HG03025 (cell line): ENCODE results near the gene SPHK2.
A peak's percentile ranks its signal among the peaks of the same experiment; 100 is the strongest.
"Not testable (repeated sequence)": the region's sequence is repeated elsewhere in the genome, so short reads cannot be mapped to it uniquely, and the experiment has no call there.

ENCODE experiments used
- ATAC-seq: cut with Tn5 transposase; IDR thresholded peaks from one replicate; pipeline ENCODE4 v1.9.1; 2021; ENCODE audit warnings: mild to moderate bottlenecking, moderate library complexity; ENCODE audit not compliant: unreplicated experiment, low FRiP score

SPHK2 gene

DNA sequence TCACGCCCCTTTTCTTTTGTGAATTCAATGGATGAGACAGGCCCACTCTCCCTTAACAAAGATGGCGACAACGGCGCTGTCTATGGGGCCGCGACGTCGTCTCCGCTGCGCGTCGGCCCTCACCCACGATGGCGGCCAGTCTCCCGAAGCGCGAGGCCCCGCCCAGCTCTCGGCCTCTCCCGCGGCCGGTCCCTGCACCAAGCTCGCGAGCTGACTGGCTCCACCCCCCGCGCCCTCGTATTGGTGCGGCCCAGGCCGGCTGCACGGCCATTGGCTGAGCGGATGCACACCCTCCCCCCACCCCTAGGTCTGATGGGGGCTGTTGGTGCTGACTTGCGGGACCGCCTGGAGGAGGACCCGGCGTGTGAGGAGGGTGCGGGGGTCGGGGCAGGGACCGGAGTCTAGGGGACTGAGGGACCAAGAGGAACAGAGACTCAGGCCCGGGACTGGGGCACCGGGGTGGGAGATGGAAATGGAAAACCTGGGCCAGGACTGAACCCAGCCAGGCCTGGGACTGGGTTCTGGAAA is 4.8 kb downstream of the SPHK2 start:
- ATAC-seq: peak; percentile 44

DNA sequence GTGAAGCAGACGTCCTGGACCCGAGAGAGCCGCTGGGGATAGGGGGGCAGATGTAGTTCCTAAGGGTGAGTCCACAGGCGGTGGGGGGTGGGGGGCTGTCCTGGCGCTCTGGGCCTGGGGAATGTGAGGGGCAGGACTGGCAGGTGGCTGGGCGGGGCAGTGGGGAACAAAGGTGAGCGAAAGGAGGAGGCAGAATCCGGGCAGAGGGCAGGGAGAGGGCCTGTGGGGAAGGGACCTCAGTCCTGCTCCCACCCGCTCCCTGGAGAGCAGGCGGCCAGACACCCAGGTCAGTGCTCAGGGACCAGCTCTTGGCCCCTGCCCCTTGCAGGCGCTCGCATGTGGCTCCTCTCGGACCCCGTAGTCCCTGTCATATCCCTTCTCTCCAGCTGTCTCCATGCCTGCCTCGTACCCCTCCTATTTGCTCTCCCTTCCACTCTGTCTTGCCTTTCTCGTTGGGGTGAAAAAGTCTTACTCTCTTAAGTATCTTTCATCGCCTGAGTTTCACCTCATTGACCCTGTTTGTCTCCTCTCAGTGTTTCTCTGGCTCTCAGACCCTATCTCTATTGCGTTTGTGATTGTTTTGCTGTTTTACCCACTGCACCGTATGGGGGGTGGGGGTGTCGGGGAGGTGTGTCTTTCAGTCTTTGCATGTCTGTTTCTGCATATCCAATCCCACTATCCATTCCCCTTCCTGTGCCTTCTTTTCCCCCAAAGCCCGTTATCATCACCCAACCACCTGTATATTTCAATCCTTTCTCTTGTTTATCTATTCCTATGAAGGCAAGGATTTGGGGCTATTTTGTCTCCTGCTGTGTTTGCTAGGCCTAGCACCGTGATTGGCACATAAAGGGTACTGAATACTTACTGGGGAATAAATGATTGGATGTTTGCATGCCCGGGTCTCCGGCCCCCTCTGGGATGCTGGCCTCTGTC is 5.8 kb downstream of the SPHK2 start:
- ATAC-seq: no peak

DNA sequence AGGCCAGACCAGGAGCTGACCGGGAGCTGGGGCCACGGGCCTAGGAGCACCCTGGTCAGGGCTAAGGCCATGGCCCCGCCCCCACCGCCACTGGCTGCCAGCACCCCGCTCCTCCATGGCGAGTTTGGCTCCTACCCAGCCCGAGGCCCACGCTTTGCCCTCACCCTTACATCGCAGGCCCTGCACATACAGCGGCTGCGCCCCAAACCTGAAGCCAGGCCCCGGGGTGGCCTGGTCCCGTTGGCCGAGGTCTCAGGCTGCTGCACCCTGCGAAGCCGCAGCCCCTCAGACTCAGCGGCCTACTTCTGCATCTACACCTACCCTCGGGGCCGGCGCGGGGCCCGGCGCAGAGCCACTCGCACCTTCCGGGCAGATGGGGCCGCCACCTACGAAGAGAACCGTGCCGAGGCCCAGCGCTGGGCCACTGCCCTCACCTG is 6.6 kb downstream of the SPHK2 start:
- no peak for ATAC-seq

DNA sequence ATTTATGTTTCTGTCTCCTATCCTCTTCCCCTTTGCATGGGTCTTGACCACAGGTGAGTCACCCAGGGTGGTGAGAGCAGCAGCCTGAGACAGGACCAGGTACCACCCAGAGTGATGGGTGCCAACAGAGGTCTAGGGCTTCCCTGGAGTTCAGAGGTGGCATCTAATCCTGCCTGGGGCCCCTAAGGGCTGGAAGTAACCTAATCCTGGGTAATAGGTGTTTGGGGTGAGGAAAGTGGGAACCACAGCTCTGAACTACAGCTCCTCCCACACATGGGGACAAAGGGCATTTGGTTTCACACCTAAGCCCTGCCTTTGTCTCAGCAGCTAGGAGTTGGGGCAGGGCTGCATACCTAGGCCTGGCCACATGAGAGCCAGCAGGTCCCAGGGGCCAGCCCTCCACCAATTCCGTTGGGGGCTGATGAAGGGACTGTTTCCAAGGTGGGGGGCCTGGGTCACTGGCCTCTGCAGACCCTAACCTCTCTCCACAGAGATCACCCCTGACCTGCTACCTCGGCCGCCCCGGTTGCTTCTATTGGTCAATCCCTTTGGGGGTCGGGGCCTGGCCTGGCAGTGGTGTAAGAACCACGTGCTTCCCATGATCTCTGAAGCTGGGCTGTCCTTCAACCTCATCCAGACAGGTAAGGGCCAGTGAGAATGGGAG is 8.0 kb downstream of the SPHK2 start:
- no peak for ATAC-seq

DNA sequence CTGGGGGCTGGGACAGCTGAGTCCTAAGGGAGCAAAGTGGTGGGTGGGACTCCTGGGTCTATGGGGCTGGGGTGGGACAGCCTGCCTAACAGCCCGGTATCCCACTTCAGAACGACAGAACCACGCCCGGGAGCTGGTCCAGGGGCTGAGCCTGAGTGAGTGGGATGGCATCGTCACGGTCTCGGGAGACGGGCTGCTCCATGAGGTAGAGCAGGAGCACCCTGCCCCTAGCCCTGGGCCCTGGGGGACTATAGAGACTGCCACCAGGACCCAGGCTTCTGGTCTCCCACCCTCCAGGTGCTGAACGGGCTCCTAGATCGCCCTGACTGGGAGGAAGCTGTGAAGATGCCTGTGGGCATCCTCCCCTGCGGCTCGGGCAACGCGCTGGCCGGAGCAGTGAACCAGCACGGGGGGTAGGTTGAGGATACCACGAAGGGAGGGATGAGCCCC is 8.6 kb downstream of the SPHK2 start:
- no peak for ATAC-seq

DNA sequence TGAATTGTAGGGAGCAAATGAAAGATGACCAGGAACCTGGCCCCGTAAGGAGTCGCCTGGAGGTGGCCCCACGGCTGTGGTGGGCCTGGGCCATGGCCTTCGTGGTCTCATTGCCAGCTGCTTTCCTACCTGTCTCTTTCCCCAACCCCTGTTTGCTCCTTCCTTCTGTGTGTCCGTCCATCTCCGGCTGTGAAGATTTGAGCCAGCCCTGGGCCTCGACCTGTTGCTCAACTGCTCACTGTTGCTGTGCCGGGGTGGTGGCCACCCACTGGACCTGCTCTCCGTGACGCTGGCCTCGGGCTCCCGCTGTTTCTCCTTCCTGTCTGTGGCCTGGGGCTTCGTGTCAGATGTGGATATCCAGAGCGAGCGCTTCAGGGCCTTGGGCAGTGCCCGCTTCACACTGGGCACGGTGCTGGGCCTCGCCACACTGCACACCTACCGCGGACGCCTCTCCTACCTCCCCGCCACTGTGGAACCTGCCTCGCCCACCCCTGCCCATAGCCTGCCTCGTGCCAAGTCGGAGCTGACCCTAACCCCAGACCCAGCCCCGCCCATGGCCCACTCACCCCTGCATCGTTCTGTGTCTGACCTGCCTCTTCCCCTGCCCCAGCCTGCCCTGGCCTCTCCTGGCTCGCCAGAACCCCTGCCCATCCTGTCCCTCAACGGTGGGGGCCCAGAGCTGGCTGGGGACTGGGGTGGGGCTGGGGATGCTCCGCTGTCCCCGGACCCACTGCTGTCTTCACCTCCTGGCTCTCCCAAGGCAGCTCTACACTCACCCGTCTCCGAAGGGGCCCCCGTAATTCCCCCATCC is 9.4 kb downstream of the SPHK2 start:
- ATAC-seq: no peak

DNA sequence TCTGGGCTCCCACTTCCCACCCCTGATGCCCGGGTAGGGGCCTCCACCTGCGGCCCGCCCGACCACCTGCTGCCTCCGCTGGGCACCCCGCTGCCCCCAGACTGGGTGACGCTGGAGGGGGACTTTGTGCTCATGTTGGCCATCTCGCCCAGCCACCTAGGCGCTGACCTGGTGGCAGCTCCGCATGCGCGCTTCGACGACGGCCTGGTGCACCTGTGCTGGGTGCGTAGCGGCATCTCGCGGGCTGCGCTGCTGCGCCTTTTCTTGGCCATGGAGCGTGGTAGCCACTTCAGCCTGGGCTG is 9.9 kb downstream of the SPHK2 start:
- ATAC-seq: no peak

DNA sequence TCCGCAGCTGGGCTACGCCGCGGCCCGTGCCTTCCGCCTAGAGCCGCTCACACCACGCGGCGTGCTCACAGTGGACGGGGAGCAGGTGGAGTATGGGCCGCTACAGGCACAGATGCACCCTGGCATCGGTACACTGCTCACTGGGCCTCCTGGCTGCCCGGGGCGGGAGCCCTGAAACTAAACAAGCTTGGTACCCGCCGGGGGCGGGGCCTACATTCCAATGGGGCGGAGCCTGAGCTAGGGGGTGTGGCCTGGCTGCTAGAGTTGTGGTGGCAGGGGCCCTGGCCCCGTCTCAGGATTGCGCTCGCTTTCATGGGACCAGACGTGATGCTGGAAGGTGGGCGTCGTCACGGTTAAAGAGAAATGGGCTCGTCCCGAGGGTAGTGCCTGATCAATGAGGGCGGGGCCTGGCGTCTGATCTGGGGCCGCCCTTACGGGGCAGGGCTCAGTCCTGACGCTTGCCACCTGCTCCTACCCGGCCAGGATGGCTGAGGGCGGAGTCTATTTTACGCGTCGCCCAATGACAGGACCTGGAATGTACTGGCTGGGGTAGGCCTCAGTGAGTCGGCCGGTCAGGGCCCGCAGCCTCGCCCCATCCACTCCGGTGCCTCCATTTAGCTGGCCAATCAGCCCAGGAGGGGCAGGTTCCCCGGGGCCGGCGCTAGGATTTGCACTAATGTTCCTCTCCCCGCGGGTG is 10.4 kb downstream of the SPHK2 start:
- ATAC-seq: no peak

DNA sequence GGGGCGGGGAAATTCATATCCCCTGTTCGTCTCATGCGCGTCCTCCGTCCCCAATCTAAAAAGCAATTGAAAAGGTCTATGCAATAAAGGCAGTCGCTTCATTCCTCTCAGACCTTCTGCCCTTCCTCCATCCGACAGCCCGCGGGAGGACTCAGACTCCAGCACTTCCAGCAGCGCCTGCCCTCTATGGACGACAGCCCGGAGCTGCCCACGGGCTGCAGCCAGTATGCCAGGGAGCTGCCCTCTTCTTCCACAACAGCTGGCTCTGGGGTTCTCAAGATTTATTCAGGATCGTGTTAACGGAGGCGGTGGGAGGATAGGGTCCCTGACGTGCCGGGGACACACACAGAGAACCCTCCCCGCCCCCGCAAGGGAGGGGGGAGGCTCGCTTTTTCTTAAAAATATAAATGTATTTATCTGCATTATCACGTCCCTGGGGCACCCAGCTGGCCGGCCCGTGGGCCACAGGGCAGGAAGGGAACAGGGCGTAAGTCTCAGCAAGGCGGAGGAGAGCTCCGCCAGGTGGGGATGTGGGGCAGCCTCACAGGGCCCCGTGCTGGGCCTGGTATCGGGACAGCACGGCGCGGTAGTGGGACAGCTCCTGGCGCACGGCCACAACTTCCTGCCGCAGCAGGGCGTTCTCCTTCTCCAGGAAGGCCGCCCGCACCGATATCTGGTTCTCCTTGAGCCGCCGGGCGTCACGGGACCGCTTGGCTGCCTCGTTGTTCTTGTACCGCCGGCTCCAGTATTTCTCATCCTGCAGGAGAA is 11.2 kb downstream of the SPHK2 start:
- no peak for ATAC-seq

DNA sequence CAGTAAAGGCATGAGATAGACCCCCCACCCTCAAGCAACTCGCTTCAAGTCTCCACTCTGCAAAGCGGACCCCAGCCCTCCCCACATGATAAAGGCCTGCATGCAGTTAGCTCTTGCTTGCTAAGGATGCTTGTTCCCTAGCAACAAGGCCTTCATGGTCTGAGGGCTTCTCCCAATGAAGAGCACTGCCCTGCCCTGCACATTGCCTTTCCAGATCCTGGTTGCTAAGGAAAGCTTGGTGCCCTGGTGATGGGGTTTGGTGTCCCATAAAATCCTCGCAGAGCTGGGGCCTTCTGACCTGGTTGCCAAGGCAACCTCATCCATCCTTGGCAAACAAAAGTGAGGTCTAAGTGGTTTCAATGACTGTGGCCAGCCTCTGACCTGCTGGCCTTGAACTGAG is 11.9 kb downstream of the SPHK2 start:
- ATAC-seq: no peak

DNA sequence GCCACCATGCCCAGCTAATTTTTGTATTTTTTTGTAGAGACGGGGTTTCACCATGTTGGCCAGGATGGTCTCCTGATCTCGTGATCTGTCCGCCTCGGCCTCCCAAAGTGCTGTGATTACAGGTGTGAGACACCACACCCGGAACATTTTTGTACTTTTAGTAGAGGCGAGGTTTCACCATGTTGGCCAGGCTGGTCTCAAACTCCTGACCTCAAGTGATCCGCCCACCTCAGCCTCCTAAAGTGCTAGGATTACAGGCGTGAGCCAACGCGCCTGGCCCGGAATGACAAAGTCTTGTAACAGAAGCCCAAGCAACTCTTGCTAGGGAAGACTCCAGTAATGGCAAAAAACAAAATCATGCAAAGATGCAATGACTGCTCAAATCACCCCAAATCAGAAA is 13.0 kb downstream of the SPHK2 start:
- ATAC-seq: not testable (repeated sequence)

DNA sequence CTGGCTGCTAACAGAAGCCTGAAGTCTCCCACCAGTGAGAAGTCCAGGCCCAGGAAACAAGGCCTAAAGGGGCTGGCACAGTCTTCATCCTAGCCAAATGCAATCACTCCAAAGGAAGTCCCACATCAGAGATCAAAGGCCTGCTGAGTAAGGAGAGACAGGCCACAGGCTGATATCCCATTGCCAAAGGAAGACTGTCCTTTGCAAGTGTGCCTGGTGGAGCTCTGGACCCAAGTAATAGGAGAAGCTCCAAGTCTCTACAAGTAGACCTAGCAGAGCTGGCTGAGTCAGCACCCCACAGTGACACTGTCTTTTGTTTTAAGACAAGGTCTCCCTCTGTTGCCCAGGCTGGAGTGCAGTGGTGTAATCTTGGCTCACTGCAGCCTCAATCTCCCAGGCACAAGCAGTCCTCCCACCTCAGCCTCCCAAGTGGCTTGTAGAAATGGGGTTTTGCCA is 13.4 kb downstream of the SPHK2 start:
- ATAC-seq: no peak

DNA sequence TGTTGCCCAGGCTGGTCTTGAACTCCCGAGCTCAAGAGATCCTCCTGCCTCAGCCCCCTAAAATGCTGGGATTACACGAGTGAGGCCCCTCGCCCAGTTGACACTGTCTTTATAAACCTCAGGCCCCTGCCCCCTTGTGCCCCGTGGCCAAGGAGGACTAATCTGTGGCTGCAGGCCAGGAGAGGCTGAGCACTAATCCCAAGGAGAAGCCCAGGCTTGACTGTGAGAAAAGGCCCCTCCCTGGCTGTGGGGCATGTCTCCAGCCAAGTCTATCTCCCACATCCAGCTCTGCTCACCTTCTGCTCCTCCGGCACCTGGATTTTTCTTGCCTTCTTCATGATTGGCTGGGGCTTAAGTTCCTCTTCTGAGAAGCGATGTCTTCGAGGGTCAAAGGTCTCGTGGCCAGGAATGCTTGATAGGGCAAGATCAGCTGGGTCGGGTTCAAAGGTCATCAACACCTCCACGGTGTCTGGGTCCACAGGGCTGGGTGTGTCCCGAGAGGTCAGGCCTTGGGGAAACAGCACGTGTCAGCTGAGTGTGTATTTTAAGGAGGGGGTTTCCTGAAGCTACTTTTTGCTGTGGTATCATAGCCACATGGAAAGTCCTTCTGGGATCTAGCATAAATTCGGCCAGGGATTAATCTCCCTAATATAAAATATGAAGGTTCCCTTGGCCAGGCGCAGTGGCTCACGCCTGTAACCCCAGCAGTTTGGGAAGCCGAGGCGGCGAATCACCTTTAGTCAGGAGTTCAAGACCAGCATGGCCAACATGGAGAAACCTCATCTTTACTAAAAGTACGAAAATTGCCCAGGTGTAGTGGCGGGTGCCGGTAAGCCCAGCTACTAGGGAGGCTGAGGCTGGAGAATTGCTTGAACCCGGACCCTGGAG is 14.1 kb downstream of the SPHK2 start:
- ATAC-seq: no peak

DNA sequence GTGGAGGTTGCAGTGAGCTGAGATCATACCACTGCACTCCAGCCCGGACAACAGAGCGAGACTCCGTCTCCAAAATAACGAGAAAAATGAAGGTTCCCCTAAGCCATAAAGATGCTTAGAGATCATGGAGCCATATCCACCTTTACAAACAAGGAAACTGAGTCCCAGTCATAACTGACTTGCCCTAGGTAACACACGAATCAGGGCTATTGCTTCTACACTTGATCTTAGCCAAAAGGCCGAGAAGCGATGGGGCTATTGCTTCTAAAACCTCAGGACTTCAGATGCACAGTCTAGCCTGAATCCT is 14.7 kb downstream of the SPHK2 start:
- ATAC-seq: no peak

DNA sequence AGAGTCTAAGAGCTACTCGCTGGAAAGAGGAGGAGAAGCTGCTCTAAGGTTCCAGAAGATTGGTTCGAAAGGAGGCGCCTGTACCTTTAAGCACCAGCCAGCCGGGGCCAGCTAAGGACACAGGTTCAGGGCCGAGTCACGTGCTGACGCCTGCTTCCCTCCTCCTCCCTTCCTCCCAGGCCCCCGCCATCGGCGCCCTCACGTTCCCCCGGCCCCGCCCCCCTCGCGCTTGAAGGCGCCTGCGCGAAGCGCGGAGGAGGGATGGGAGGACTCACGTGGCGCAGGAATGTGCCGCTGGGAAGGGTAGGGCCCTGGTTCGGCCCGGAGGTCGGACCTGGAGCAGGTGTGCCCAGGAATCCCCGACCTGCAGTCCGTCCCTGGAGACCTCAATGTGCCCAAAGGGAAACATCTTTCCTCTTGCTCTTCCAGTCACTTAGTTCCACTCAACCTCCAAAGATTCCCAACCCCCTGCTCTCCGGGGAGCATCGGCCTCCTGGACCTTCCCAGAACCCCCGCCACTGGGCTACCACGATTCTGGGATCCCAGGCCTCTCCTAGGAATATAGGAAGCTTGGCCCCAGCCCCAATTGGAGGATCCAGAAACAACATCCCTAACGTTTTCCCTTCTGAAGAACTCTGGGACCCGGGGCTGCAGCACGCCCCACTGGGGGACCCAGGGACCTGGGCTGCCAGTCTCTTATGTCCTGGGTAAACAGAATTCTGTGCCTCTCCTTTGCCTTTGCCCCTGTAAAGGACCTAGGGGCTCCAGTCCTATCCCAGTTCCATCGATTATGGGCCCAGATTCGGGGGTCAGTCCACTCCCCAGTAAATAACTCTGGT is 15.3 kb downstream of the SPHK2 start:
- ATAC-seq: peak; percentile 24

DNA sequence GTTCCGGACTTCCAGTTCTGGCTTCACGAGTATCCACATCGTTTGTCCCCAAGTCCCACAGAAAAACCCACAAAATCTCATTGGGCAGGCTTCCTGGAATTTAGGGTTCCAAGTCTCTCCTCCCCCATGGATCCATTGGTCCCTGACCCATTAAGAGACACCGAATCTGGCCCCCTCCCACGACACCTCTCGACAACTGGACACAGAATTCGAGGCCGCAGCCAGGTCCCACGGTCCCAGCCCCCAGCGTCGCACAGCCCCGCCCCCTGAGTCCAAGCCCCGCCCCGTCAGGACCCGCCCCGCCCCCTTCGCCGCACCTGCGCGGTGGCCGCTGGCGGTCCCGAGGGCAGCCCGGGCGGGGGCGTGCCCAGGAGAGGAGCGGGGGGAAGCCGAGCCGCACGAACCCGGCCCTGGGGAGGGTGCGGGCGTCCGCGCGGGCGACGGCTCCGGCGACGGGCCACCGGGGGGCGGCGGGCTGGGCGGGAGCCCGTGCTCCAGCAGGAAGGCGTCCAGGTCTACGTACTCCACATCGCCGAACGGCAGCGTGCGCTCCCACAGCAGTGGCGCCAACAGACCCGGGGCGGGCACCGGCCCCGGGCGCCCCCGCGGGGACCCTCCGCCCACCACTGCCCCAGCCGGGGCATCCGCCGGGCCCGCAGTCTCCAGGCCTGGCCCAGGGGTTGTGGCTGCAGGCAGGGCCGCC is 16.1 kb downstream of the SPHK2 start:
- ATAC-seq: no peak
